ENCODE data around the gene CTAGE15.
"Not testable (repeated sequence)": the region's sequence is repeated elsewhere in the genome, so short reads cannot be mapped to it uniquely, and the experiment has no call there.

Gene CTAGE15, protein sequence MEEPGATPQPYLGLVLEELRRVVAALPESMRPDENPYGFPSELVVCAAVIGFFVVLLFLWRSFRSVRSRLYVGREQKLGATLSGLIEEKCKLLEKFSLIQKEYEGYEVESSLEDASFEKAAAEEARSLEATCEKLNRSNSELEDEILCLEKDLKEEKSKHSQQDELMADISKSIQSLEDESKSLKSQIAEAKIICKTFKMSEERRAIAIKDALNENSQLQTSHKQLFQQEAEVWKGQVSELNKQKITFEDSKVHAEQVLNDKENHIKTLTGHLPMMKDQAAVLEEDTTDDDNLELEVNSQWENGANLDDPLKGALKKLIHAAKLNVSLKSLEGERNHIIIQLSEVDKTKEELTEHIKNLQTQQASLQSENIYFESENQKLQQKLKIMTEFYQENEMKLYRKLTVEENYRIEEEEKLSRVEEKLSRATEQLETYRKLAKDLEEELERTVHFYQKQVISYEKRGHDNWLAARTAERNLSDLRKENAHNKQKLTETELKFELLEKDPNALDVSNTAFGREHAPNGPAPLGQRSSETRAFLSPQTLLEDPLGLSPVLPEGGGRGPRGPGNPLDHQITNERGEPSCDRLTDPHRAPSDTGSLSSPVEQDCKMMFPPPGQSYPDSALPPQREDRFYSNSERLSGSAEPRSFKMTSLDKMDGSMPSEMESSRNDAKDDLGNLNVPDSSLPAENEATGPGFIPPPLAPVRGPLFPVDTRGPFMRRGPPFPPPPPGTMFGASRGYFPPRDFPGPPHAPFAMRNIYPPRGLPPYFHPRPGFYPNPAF

DNA sequence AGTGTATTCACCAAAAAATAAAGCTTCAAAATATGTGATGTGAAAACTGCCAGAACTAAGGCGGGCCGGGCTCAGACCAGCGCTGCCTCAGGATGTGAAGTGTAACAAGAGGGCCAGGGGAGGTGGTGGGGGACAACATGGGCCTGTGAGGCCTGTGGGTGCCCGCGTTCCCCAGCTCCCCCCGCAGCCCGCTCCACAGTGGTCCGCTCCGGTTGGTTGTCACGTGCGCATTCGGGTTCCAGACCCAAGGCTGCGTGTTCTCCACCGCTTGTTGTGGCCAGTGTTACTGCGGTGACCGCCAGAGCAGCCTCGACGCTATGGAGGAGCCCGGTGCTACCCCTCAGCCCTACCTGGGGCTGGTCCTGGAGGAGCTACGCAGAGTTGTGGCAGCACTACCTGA is at the start of gene CTAGE15:
CTAGE15 (plus strand) TSS at position 301 of the 400 bp plus-strand sequence; CDS start at position 318, 17 bp downstream.
- not testable (repeated sequence) for DNase-seq

DNA sequence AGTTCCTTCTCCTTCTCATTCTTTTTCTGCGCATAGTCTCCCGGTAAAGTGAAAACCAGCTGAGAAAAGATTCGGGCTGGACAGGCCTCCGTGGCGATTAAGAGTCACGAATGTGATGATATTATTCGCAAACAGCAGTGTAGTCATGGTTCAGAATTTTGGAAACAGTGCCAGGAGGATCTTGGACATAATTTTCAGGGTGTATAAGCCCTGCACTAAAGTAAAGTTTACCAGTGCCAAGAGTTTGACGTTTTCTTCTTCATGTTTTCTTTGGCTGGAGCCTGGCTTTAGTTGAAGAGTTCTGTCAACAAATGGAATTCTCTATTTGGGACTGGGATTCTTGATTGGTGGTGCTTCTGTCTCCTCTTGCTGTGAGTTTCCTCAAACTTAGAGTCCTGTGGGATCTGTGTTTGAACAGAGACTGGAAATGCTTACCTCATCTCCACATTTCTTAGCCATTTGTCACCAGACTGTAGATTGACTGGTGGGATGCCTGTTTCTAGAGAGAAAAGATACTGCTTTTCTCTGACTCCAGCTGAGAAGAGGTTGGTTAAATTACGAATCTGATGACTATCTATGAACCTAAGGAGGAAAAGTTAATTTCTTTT is 49.2 kb upstream of the CTAGE15 start:
- not testable (repeated sequence) for DNase-seq

DNA sequence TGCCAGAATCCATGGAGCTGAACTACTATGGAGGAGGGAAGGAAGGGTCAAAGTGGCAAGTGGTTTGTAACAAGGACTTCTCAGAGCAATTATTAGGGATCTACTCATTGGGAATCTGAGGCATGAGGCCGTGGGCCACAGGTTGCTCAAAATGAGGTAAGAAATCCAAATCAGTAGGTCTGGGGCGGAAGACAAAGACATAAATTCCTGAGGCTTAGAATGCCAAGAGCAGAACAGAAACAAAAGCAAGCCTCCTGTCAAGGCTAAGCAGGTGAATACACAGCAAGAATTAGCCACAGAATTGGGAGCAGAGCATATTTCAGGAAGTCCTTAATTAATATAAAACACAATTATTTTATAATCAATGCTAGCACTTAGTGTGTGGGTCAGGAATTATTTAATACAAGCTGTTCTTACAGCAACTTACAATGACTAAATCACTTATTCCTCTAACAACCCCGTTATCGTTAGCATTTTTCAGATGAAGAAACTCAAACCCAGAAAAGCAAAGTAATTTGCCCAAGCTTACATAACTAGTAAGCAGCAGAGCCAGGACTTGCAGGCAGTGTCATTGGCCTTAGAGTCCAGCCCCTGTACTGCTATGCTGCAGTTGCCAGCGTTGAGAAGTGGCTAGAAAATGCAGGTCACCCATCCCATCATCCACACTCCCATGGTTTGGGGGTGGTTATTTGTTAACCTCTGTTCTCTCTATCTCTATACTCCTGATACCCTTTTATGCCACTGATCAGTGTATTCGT is 40.3 kb upstream of the CTAGE15 start:
- not testable (repeated sequence) for DNase-seq

DNA sequence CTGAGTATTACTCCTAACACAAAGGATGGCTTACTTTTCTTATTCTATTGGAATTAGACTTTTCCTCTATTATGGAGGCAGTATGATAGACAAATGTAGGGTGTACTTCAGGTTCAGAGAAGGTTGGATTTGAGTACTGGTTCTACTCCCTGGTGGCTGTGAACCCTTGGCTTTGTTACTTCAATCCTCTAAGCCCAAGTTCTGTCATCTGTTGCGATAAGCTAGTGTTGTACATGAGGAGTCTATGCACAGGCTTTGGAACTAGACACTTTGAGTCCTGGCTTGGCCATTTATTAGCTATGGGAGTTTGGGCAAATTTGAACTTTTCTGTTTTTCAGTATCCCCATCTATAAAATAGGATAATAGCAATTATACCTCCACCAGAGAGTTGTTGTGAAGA is 39.7 kb upstream of the CTAGE15 start:
- not testable (repeated sequence) for DNase-seq

DNA sequence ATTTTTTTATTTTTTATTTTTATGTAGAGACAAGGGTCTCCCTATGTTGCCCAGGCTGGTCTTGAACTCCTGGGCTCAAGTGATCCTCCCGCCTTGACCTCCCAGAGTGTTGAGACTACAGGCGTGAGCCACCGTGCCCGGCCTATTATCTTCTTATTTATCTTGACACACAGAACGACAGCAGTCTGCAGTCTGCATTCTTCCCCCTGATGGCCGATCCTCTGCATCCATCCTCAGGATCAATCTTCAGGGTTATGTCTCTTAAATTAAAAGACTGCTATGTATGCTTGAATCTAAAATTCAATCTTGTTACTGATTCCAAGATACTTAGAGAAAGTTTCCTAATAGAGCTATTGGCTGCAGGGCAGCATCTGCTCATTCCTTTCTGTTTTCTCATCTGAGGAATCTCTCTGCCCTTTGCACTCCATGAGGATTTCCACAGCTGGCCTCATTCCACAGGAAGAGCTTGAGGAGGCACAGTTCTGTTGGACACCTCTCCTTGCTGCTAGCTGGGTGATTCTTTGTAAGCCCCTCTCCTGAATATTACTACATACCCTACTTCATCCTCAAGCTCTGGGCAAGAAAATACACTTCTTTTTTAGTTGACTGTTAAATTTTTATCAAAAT is 38.3 kb upstream of the CTAGE15 start:
- DNase-seq: not testable (repeated sequence)

DNA sequence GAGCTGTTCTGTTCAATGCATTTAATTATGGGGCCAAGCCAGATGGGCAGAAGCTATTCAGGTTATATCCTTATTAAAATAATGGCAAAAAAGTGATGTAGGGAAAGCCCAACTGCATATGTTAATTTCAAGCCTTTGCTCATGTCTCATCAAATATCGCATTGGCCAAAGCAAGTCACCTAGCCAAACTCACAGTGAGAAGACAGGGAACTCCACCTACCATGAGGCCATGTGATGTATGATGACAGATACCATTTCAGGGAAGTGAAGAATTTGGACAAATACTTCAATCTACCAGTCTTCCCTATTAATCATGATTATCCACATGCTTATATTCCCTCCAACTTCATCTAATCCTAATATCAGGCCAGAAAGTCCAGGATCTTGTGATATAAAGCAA is 35.2 kb upstream of the CTAGE15 start:
- not testable (repeated sequence) for DNase-seq

DNA sequence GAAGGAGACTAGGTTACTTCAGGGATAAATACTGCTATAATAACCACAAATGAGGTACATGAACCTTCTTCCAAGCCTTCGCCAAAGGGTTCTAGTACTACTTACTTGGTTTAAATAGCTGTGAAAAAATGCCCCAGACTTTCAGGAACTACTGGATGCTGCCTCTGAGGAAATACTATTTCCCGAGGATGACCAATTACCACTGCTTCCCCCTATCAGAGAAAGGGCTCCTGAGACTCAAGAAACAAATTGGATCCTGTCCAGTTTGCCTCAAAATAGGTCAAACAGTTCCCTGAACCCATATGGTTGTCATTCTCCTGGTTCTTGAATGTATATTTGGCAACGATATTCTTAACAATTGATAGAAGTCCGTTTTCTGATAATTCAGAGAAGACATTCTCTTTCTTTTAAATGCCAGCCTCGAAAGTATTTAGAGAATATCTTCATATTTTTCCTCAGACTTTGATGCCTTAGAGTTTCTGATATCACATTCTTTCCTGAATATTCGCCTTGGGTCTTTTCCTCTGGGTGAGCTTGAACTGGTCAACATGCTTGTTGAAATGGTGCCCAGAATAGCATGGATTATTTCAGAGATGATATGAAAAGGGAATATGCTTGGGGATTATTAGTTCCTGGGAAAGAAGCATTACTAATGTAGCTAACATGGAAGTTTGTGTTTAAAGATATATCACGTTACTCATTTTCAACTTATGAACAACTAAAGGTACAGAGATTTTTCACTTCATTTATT is 28.1 kb upstream of the CTAGE15 start:
- DNase-seq: not testable (repeated sequence)

DNA sequence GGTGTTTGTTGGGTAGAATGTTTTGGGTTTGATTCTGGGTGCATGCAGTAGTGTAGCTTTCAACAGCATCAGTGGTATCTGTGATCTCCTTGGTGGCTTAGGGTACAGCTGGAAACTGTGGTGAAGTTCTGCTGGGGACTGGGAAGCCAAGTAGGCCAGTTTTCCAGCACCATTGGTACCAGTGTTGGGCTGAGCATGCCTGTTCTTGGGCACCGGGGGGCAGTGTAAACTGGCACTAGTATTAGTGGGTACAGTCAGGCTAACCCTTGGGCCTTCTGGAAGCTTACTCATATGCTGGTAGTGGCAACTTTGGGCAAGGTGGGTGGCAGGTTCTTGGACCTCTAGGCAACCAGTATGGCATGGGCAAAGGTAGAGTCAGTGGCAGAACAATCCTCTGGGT is 15.6 kb upstream of the CTAGE15 start:
- not testable (repeated sequence) for DNase-seq

DNA sequence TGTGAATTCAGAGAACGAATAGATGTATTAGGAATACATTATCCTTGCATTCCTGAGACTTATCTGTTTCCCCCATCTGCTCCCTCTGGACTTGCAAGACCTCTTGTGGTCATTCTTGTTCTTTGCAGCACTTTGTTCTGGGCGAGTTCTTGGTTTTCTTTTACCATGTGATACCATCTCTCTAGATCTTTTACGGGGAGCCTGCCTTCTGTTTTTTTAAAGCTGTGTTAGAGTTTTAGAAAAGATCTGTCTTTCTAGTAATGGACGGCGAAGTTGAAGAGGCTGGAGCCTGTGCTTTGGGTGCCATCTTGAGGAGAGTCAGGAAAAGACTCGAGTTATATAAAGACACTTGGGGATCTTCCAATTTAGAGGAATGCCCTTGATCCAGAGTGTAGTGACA is 8.3 kb upstream of the CTAGE15 start:
- DNase-seq: not testable (repeated sequence)

DNA sequence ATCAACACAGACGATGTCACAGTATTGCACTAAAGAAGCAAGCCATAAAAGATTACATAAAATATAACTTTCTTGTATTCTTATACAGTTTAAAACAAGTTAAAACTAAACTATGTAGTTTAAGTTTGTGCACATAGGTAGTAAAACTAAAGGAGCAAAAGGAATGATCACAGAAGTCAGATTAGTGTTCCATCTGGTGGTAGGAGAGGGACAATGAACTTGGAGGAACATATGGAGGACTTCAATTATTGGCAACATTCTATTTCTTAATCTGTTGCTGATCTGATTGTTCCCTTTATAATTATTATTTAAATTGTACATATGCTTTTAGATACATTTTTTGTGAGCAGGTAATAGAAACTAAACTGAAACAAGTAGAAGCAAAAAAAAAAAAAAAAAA is 5.6 kb upstream of the CTAGE15 start:
- not testable (repeated sequence) for DNase-seq

DNA sequence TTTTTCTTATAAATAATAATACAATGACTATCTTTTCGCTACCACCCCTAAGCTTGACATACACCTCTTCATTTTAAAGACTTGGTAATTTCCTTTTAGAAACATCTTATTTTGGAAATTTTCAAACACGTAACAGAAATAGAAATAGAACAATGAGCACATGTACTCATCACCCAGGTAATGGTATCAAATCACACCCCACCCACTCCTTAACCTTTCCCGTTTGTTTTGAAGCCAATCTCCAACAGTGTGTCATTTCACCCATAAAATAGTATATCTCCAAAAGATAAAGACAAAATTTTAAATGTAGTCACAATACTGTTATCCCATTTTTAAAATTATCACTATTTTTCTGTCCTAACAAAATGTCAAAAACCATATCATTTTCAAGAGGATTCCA is 16.6 kb downstream of the CTAGE15 start:
- not testable (repeated sequence) for DNase-seq

DNA sequence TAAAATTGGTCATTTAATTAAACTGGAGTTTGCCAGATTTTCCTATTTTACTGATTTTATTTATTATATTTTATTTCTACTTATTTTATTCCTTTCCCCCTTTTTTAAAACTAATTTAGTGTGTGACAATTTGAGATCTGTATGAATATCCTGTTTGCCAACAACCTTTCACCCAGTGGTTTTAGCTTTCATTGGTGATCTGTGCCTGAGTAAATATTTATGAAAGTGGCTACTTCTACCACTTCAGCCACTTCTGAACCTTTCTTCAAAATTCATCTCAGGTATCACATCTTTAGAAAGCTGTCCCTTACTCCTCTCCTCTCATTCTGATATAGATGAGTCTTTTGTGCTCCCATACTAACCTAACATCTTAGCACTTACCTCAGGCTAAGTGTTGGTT is 18.3 kb downstream of the CTAGE15 start:
- not testable (repeated sequence) for DNase-seq

DNA sequence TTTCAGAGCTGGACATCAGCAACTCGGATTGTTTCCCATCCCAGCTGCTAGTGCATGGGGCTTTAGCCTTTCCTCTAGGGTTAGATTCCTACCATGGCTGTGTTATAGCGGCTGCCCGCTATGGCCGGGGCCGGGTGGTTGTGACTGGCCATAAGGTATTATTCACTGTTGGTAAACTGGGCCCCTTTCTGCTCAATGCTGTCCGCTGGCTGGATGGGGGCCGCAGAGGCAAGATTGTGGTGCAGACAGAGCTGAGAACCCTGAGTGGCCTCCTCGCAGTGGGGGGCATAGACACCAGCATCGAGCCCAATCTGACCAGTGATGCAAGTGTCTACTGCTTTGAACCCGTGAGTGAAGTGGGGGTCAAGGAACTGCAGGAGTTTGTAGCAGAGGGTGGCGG is 26.5 kb downstream of the CTAGE15 start:
- DNase-seq: not testable (repeated sequence)

DNA sequence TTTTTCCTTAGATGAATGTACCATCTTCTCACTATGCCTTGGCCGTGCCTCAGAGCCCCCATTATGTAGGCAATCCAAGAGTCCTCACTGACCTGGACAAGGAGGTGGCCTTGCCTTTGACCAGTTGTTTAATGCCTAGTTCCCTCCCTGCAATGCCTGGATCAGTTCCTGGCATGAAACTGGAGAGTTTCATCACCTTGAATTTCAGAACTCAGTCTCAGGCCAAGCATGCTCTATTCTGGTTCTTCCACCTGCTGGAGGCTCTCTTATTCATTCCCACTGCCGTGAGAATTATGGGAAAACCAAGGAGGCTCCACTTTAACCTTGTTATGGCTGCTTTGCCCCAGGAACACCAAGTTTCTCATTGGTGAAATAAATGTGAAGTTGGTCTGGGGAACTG is 31.9 kb downstream of the CTAGE15 start:
- not testable (repeated sequence) for DNase-seq

DNA sequence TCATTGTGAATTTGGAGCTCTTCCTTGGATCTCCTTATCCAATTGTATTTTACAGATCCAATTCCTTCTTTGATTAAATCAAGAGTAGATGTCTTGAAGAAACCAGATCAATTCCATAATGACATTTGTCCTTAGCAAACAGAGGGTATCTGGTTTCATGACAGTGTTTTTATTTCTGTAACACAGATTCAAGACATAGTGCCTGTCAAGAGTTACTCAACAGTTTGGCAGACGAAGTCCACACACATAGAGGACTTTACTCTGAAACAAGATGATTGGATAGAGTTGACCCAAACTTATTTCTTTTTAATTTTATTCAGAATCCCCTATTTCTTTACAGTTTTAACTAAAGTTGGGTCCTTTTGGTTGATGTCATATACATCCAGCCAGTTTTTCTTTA is 34.5 kb downstream of the CTAGE15 start:
- not testable (repeated sequence) for DNase-seq

DNA sequence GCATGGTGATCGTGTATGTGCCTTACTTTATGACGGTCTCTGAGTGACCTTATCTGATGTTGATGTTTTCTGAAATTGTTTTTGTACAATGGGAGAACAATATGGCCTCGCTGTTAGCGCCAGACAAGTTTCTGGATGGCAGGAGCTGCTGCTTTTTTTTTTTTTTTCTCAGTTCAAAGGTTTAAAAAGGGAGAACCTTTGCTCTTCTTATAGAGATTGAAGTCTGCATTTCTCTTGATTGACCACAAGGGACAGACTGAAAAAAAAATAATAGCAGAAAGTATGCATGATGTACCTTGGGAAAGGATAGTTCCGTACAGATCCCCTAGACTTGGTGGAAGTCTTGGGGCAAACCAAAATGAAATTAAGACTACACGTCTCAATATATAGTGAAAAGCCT is 43.9 kb downstream of the CTAGE15 start:
- DNase-seq: not testable (repeated sequence)

DNA sequence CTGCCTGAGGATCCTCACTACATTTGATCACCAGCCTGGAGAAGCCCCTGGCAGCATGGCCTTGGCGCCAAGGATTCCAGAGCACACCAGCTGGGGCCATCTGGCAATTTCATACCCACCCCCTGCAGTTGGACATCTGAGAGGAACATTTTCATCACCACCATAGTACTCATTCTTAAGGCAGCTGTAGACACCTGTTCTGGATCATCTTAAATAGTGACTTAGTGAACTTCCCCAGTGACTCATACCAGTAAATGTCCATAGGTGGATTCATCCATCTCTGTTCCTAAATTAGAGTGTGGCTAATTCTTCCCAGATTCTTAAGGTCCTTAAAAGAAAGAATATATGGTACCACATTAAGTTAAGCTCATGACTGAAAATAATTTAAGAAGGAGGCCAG is 45.6 kb downstream of the CTAGE15 start:
- DNase-seq: not testable (repeated sequence)

DNA sequence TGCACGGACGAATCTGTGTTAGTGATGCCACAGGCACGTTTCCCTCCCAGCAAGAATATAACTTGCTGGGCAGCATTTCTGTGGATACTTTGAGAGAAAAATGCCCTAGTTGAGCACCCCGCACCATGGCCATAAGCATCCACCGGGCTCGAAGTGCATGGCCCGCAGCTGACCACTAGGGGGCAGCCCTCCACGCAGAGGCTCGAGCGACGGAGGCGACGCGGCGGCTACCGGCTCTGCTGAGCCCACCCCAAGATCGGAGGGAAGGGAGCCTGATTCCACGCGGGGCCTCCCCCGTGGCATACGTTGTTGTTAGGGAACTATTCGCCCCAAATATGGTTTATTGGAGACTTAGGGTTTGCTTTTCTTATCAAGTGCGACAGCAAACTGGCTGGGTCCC is 48.5 kb downstream of the CTAGE15 start:
- not testable (repeated sequence) for DNase-seq

DNA sequence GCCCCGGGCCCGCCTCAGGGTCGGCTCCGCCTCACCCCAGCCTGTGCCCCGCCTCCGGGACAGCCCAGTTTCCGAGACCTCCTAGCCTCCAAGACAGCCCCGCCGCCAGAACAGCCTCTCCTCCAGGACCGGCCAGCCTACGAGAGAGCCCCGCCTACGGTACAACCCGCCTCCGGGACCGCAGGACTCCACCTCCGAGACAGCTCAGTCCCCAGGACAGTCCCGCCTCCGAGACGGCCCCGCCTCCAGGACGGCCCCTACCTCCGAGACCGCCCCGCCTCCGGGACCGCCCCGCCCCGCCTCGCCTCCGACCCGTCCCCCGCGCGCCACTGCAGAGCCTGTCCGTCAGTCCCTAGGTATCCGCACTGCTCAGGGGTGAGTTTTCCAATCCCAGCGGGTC is 49.0 kb downstream of the CTAGE15 start, which contains the start of gene TCAF2:
TCAF2 (plus strand) TSS at position 329 of the 400 bp plus-strand sequence.
- DNase-seq: not testable (repeated sequence)

DNA sequence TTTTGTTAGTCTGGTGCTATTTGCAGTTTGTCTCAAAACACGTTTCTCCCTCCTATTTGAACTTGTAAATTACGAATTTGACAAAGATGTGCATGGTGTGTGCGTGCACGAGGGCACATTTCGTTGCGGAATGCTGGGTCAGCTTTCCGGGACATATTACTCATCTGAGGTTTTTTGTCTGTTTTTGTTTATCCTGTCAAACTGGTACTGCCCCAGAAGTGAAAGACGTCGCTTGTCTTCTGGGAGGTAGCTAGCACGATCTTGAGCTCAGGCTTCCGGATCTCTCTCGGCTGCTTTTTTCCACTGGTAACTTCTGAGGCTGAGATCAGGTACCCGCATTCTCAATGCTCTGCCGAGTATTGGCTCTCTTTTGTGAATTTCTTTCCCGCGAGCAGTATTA is 49.6 kb downstream of the CTAGE15 start:
- DNase-seq: not testable (repeated sequence)

DNA sequence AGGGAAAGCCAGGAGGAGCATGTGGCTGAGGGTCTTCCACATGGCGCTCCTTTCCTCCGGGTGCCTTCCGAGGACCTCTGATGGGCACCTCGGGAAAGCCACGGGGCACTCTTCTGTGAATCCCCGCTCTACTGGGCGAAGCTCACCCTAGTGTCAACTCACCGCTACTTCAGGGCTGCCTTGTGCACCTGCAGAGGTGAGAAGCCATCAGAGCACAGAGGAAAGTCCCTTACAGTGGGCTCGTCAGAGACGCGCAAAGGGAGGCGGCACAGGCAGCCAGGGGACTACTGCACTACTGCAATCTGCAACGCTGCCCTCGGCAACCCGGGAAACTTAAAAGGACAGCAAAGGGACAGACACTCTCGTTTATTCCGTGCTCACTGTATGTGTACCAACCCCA is 50.5 kb downstream of the CTAGE15 start:
- DNase-seq: not testable (repeated sequence)

All from NCI-H1436 (cell line).